Islet of Langerhans (tissue), 1 donor: Measurements from ENCODE around the gene C6orf118.
A peak's percentile ranks its signal among the peaks of the same experiment; 100 is the strongest.

ENCODE experiments used
- FAIRE-seq: peaks from one replicate; lab custom pipeline; 2011; peaks lifted over from hg19 to GRCh38; lab: Jason Lieb, UNC

C6orf118 gene

GRCh38 chr6:165308926-165309731 lies at the start of gene C6orf118:
Gene C6orf118 (minus strand): TSS chr6:165309605. CDS start chr6:165309586, 19 bp downstream.
- no peak for FAIRE-seq

- FAIRE-seq: no peak
Observed at GRCh38 chr6:165345700-165346099, 36.3 kb upstream of the C6orf118 start.

DNA sequence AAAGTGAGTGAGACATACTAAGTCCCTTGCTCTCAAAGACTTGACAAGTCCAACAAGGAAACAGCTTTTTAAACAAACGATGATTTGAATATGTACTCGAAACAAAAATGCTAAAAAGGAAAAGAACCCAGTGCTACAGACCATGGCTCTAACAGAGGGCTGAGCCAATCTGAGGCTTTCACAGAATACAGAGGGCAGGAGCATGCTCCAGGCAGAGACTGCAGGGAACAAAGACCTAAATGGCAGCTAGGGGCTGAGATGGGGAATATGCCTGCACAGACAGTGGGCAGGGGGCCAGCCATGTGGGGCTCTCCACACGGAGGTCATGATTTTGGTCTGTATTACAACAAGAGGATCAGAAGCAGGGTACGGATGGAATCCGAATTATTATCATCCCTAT lies 31.1 kb upstream of the C6orf118 start:
- no peak for FAIRE-seq

DNA sequence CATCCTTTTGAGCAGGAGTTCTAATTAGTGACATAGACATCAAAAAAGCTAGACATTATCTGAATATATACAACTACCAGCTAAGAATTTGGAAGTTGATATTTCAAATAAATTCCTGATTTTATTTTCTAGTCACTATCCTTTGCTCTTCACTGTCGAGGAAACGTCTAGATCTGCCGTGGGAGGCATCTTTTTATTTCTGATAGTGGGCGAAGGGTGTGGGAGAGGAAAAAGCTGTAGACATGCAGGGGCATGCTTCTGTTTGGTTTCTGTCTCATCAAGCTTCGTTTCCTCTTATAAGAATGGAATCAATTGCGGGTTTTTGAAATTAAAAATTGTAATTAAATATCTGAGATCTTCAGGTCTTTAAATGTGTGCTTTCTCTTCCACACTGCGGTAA lies 16.2 kb upstream of the C6orf118 start:
- no peak for FAIRE-seq

- FAIRE-seq: no peak
Observed at GRCh38 chr6:165321555-165322145, 12.2 kb upstream of the C6orf118 start.

DNA sequence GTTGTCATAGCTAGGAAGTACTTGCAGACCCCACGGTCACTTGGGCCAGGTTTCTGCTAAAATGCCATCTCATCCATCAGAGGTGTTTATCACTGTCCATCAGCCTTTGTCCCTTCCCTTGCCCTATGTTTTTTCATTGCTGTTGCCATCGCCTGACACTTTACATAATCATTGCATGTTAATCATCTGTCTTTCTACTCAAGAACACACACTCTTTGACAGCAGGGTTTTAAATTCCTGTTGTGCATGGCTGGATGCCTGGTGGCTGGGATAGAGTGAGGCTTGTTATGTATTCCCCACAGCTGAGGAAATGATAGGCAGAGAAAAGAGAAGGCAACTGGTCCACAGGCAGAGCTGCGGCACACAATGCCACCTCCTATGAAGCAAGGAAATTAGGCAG lies 11.7 kb upstream of the C6orf118 start:
- no peak for FAIRE-seq

DNA sequence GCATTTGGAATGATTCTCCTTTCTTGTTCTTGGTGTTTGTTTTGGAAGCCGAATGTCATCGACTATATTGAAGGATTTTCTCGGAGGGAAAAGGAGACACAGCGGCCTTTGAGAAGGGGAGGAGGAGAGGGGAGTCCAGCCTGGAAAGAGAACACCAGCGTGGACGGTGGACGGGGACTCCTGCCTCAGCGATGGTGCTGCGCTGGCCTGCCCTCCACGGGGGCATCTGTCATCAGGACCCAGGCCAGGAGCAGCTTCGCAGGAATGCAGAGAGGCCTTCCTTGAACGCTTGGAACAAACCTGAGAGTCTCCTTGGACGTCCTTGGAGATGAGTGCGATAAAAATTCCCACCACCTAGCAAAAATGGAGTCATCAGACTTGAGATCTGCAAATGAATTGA lies 8.3 kb upstream of the C6orf118 start:
- no peak for FAIRE-seq

- FAIRE-seq: no peak
Observed at GRCh38 chr6:165306955-165307354, 2.5 kb downstream of the C6orf118 start.

DNA sequence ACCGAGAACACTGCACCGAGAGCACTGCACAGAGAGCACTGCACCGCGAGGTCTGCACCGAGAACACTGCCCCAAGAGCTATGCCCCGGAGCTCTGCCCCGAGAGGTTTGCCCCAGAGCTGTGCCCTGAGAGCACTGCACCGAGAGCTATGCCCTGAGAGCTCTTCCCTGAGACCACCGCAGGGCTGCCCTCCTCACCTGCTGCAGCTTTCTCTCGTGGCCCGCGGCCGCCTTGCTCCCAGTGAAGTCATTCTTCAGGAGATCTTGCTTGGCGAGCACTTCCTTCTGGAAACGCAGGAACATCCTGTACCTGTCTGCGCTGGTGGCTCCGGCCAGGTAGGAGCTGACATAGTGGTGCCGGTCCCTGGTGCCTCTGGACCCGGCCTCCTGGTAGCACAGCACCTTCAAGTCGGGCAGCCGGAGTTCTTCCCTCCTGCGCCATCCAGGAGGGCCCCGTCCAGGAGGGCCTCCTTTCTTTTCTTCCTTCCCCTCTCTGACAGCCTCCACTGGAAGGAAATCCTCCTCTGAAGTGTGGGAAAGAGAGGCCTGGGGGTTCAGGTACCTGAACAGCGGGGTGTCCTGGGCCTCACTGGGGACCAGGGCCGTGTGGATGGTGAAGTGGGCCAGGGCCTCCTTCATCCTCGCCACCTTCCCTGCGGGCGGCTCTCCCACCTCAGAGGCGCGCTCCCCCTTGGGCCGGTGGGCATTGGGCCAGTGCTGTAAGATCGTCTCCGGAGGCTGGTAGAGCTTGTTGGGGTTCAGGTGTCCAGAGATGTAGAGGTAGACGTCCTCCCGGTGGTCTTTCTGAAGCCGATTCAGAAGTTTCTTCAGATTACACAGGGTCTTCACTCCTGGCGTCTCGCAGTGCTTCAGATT lies 7.8 kb downstream of the C6orf118 start:
- no peak for FAIRE-seq

DNA sequence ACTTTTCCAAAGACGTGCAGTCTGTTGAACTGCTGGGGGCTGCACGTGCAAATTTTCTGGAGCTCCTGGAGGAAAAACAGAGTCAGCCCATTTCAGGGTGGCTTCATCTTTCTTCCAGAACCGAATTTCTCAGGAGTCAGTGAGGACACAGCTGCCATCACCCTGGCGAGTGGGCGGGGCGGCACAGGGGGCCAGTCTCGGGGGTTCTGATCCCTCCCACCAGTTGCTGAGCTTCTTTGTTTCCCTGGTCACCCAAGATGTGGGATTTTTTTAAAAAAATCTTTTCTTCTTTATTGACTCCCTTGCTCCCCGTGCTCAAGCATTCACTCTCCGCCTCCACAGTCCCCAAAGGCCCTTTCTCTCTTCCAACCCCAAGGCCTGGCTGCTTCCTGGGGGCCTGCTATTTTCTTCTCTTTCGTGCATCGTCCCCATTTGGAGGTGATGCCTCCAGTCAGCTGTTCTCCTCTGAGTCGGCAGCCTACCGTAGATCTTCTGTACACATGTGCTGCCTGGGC lies 8.9 kb downstream of the C6orf118 start:
- FAIRE-seq: no peak

DNA sequence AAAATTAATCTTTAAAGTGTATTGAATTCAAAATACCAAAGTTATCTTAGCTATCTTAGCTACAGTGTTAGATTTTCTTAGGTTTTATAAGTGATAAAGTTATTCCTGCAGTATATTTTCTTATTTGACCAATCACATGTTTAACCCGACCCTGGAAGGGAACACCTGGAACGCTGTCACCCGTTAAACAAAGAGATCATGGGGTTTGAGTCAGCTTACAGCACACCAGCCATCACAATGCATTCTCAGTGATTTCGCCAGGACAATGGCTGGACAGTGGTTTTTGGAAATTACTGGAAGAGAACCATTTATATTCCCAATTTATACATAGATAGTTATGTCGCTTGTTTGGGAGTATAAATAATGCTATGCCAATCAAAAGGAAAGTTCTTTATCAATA lies 10.5 kb downstream of the C6orf118 start:
- FAIRE-seq: no peak

DNA sequence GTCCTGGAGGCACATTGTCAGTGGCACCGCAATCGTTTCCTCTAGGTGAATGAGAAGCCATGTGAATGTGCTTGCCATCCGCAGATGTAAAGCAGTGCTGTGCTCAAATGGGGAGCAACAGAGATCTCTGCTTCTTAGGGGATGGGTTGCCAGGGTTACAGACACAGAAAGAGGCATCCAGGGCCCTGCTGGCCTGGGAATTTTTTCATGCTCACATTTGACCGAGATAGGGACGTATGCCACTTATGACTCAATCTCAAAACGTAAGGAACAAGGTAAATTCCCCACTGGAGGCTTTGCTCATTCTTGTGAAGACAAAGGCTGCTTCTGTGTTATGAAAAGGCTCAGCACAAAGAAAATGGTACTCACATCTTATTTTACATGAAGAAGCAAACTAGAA lies 11.0 kb downstream of the C6orf118 start:
- no peak for FAIRE-seq

DNA sequence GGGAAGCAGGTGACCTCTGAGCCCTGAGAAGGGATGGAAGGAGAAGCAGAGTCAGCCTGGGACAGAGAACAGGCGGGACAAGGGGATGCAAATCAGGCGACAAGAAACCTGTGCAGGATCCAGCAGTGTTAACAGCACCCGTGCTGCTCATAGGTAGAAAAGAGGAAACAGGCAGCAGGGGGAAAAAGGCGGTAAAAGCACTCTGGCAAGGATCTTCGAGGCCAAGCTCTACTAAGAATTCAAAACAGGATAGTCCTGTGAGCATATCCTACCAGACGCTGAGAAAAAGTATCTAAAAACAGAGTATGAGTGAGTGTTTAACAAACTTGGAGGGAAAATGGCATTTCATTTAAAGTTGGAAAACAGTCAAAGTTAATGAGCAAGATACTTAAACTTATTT lies 16.7 kb downstream of the C6orf118 start:
- FAIRE-seq: no peak

DNA sequence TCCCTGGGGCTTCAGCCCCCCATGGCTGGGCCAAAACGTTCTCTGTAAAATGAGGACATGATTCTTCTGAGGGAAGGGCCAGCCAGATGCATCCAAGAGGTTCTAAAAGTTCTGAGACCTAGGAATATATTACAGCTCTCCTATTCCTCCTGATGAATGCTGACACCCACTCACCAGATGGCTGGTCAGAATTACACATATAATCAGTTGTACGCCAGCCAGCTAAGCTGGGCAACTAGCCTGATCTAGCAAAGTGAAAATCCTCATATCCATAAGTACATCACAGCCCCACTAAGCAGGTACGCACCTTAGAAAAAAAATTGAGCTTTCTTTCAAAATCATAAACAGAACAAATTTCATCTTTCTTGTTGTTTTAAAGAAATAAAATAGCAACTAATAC lies 34.8 kb downstream of the C6orf118 start:
- FAIRE-seq: no peak

DNA sequence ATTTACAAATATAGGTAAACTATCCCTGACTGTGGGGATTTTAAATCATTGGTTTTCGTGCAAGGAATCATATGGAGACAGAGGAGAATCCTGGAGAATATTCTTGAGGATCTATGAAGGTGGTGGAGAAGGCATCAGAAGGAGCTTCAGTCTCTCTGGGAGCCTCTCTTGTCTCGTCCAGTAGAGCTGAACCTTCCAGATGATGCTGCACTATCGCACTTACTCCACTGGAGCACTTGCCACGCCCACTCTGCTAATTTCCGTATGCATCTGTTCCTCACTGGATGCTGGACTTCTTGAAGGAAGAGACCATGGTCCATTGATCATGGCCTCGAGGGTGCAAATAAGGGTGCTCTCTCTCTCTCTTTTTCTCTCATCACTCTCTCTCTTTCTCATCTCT lies 36.8 kb downstream of the C6orf118 start:
- FAIRE-seq: no peak

- FAIRE-seq: no peak
Observed at GRCh38 chr6:165268987-165269386, 40.4 kb downstream of the C6orf118 start.

GRCh38 chr6:165266621-165267020 lies 42.8 kb downstream of the C6orf118 start:
- FAIRE-seq: no peak

GRCh38 chr6:165266191-165266590 lies 43.2 kb downstream of the C6orf118 start:
- FAIRE-seq: no peak

- no peak for FAIRE-seq
Observed at GRCh38 chr6:165260462-165260861, 48.9 kb downstream of the C6orf118 start.

DNA sequence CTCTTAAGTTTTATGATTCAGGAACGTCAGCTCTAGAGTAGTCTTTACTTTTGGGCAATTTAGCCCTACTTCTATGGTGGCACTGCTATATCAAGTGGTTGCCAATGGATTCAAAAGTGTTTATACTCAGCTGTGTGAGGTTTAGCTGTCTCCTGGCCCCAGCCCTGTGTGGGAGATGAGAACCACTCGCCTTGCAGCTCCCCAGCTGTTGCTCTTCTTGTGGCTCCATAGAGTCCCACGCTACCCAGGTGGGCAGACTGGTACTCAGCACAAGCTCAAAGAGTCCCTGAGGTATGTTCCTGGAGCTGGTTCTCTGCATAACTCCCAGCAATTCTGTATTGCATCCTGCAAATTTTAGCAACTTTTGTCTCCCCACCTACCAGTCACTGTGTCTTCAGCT lies 59.6 kb downstream of the C6orf118 start:
- no peak for FAIRE-seq

DNA sequence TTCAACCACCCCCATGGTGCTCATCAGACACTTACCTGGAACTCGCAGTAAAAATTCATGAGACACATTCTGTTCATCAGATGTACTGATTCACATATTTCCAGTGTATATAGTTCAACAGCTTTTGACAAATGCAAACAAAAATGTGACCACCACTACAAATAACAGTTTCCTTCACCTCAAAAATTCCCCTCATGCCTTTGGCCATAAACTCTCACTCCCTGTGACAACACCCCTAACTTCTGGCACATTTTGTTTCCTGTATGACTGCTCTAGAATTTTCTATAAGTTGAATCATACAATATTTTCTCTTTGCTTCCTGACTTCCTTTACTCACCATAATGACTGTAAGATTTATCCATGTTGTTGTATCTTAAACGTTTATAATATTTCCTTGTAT lies 63.7 kb downstream of the C6orf118 start:
- FAIRE-seq: no peak

GRCh38 chr6:165245287-165245686 lies 64.1 kb downstream of the C6orf118 start:
- peak; percentile 13 for FAIRE-seq
